DOHH2 (cell line): ENCODE results near the gene MYH16.

ENCODE experiments used
- EZH2phosphoT487 ChIP-seq: fragments of 200-600 bp; sonication (generic); IDR thresholded peaks from 2 replicates; pipeline ENCODE4 v1.6.1; 2017; ENCODE audit warnings: borderline replicate concordance, mild to moderate bottlenecking, antibody characterized with exemption, low read length, moderate library complexity, mixed read lengths
- TF ChIP-seq, protein P1 (sequence below): fragments of 200-600 bp; sonication (generic); IDR thresholded peaks from one replicate; pipeline ENCODE4 v1.5.1; 2014; ENCODE audit warnings: antibody characterized with exemption, mild to moderate bottlenecking, low read depth, low read length; ENCODE audit not compliant: poor library complexity, severe bottlenecking

DNA sequence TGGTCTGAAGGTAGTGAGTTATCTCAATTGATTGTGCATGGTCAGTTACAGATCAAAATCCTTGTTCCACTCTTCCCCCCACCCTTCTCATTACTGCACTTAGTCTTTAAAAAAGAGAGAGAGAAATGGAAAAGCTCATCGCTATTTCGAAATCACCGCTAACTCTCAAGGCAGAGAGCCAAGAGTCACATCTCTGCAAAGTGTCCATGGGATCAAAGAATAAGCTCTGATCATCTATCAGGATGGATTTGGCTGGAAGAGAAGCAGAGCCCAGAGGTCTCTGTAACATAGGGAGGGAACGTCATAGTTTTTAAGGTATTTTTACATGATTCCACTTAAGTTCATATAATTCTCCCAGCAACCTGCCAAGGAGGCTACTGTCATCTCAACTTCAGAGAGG, 30.0 kb upstream of the MYH16 start:
- TF ChIP-seq, protein P1, sequence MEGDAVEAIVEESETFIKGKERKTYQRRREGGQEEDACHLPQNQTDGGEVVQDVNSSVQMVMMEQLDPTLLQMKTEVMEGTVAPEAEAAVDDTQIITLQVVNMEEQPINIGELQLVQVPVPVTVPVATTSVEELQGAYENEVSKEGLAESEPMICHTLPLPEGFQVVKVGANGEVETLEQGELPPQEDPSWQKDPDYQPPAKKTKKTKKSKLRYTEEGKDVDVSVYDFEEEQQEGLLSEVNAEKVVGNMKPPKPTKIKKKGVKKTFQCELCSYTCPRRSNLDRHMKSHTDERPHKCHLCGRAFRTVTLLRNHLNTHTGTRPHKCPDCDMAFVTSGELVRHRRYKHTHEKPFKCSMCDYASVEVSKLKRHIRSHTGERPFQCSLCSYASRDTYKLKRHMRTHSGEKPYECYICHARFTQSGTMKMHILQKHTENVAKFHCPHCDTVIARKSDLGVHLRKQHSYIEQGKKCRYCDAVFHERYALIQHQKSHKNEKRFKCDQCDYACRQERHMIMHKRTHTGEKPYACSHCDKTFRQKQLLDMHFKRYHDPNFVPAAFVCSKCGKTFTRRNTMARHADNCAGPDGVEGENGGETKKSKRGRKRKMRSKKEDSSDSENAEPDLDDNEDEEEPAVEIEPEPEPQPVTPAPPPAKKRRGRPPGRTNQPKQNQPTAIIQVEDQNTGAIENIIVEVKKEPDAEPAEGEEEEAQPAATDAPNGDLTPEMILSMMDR, result no peak
- no peak for TF ChIP-seq EZH2phosphoT487
